PC-9 (cell line): Measurements from ENCODE around the gene C22orf39. TPM values are rescaled to one million over a fixed set of nuclear protein-coding genes. Genes with fewer than 3 reads are reported as not detected.

Source experiments
- BruUV-seq: library from RNA; stranded (reverse); fragments of 400-500 nt; replicated peaks from 2 replicates; lab custom pipeline; 2021; lab: Mats Ljungman, UMichigan
- CTCF ChIA-PET: fragments of 300-600 bp; sonication (Branson Sonifier 250); formaldehyde crosslinking; loops from one replicate; lab custom pipeline; 2022; ENCODE audit warnings: antibody characterized with exemption; lab: Charles Lee
- POLR2A ChIA-PET: fragments of 300-600 bp; sonication (Branson Sonifier 250); formaldehyde crosslinking; loops from one replicate; lab custom pipeline; 2022; ENCODE audit warnings: antibody characterized with exemption; ENCODE audit not compliant: unreplicated experiment; lab: Charles Lee
- DNase-seq, 2 experiments: peaks; one replicate each; pipeline versions ENCODE4 v3.0.0 to v3.0.0-alpha.2; 2015 to 2022; ENCODE audit warnings: mixed read lengths in 1 of 2
- H2AFZ ChIP-seq: fragments of 200-600 bp; sonication (generic); 2 replicates; pipeline ENCODE4 v1.8.1; 2017; ENCODE audit warnings: antibody characterized with exemption
- H3F3A ChIP-seq: fragments of 200-600 bp; sonication (generic); 2 replicates; pipeline ENCODE4 v1.8.1; 2017; ENCODE audit warnings: antibody characterized with exemption, mild to moderate bottlenecking, low read depth; ENCODE audit not compliant: insufficient read depth
- H3K27ac ChIP-seq: fragments of 200-600 bp; sonication (generic); 2 replicates; pipeline ENCODE4 v1.6.1; 2016; ENCODE audit warnings: mixed run types
- H3K27me3 ChIP-seq: fragments of 200-600 bp; sonication (generic); 2 replicates; pipeline ENCODE4 v1.6.1; 2016; ENCODE audit warnings: low read depth, mixed run types; ENCODE audit not compliant: insufficient read depth
- H3K36me3 ChIP-seq: fragments of 200-600 bp; sonication (generic); 2 replicates; pipeline ENCODE4 v1.6.1; 2016; ENCODE audit warnings: low read depth, mixed run types
- H3K4me1 ChIP-seq: fragments of 200-600 bp; sonication (generic); replicated peaks from 2 replicates; pipeline ENCODE4 v1.6.1; 2016; ENCODE audit warnings: mixed run types; ENCODE audit not compliant: insufficient read depth
- H3K4me2 ChIP-seq: fragments of 200-600 bp; sonication (generic); 2 replicates; pipeline ENCODE4 v1.6.1; 2017; ENCODE audit warnings: mixed run types
- H3K4me3 ChIP-seq: fragments of 200-600 bp; sonication (generic); 2 replicates; pipeline ENCODE4 v1.6.1; 2016; ENCODE audit warnings: mixed run types
- H3K79me2 ChIP-seq: fragments of 200-600 bp; sonication (generic); 2 replicates; pipeline ENCODE4 v1.6.1; 2017; ENCODE audit warnings: low read depth, mixed run types
- H3K9me2 ChIP-seq: fragments of 200-600 bp; sonication (generic); 2 replicates; pipeline ENCODE4 v1.8.1; 2017; ENCODE audit warnings: mild to moderate bottlenecking; ENCODE audit not compliant: insufficient read depth
- H3K9me3 ChIP-seq: fragments of 200-600 bp; sonication (generic); 2 replicates; pipeline ENCODE4 v1.8.1; 2016; ENCODE audit warnings: low read depth; ENCODE audit not compliant: insufficient read depth
- H4K20me1 ChIP-seq: fragments of 200-600 bp; sonication (generic); 2 replicates; pipeline ENCODE4 v1.8.1; 2017; ENCODE audit not compliant: insufficient read depth
- EZH2 ChIP-seq: fragments of 200-600 bp; sonication (generic); IDR thresholded peaks from 2 replicates; pipeline ENCODE4 v1.8.0; 2017; ENCODE audit warnings: antibody characterized with exemption, low read depth
- intact Hi-C: fragments of 100-400 bp; cut with micrococcal nuclease; formaldehyde crosslinking; loops from one replicate; pipeline ENCODE4 v1.10.0; 2022; ENCODE audit not compliant: unreplicated experiment
- total RNA-seq: library from RNA; stranded (reverse); gene quantifications from 2 replicates; pipeline ENCODE4 v1.2.3, GENCODE V29; 2021
- TF ChIP-seq, protein P1 (sequence below): fragments of 200-600 bp; sonication (generic); conservative IDR thresholded peaks from 2 replicates; pipeline ENCODE4 v1.6.1; 2017; ENCODE audit warnings: mixed run types, antibody characterized with exemption, mild to moderate bottlenecking, moderate library complexity

The C22orf39 gene
- total RNA-seq, 1 experiment from 2014 or later: 12.3 TPM

DNA sequence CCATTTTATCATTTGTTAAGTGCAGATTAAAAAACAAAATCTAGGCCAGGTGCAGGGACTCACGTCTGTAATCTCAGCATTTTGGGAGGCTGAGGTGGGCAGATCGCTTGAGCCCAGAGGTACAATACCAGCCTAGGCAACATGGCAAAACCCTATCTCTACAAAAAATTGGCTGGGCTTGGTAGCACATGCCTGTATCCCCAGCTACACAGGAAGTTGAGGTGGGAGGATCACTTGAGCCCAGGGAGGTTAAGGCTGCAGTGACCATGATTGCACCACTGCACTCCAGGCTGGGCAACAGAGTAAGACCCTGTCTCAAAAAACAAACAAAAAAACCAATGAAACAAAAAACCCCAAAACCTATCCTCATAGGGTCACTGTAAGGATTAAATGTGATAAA lies 48.9 kb downstream of the C22orf39 start:
- Histone ChIP-seq H3F3A (no peaks in the 10 kb centered on the region), H2AFZ (no peak overlapping the region), H3K79me2 (no peaks in the 10 kb centered on the region), H3K27ac (no peak overlapping the region), H3K4me2 (no peak overlapping the region), H3K36me3 (no peaks in the 10 kb centered on the region; the same call in 1 of the 2 replicates), H3K27me3 (no peaks in the 10 kb centered on the region), H3K9me3 (no peaks in the 10 kb centered on the region), H3K9me2 (no peaks in the 10 kb centered on the region), H4K20me1 (no peaks in the 10 kb centered on the region), H3K4me3 (no peak overlapping the region), H3K4me1 (no peaks in the 10 kb centered on the region)
- ChIA-PET CTCF (no interaction called here), POLR2A (no interaction called here)
- TF ChIP-seq EZH2: no peak
- intact Hi-C loops: loop anchor here (5.0 kb wide), 1 partner anchor 221 kb away; the partner anchor contains the start of gene SLC25A1
- no peak for DNase-seq
- no TSS peak for BruUV-seq

DNA sequence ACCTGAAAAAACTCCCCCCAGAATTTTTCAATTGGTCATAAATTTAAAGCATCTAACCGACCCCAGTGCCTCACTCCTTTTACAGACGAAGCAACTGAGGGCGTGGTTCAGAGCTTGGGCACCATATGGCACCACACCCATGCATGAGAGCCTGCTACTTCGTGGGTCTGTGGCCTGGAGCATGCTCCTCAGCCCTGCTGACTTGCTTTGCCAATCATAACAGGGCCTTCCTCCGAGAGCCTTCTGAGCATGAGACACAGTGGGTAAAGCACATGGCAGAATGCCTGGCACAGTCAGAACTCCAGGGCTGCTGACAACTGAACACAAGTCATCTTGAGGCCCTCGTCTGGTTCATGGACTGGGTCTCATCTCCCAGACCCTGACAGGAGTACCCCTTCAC lies 49.3 kb downstream of the C22orf39 start:
- Histone ChIP-seq H3K36me3 (no peaks in the 10 kb centered on the region; the same call in 1 of the 2 replicates), H3K27me3 (no peaks in the 10 kb centered on the region), H3K9me2 (no peaks in the 10 kb centered on the region), H3K4me3 (no peak overlapping the region), H3K27ac (no peak overlapping the region), H3F3A (no peaks in the 10 kb centered on the region), H3K4me1 (no peaks in the 10 kb centered on the region), H3K79me2 (no peaks in the 10 kb centered on the region), H2AFZ (no peak overlapping the region), H4K20me1 (no peaks in the 10 kb centered on the region), H3K4me2 (no peak overlapping the region), H3K9me3 (no peaks in the 10 kb centered on the region)
- TF ChIP-seq, protein P1, sequence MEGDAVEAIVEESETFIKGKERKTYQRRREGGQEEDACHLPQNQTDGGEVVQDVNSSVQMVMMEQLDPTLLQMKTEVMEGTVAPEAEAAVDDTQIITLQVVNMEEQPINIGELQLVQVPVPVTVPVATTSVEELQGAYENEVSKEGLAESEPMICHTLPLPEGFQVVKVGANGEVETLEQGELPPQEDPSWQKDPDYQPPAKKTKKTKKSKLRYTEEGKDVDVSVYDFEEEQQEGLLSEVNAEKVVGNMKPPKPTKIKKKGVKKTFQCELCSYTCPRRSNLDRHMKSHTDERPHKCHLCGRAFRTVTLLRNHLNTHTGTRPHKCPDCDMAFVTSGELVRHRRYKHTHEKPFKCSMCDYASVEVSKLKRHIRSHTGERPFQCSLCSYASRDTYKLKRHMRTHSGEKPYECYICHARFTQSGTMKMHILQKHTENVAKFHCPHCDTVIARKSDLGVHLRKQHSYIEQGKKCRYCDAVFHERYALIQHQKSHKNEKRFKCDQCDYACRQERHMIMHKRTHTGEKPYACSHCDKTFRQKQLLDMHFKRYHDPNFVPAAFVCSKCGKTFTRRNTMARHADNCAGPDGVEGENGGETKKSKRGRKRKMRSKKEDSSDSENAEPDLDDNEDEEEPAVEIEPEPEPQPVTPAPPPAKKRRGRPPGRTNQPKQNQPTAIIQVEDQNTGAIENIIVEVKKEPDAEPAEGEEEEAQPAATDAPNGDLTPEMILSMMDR: no peak
- TF ChIP-seq EZH2: no peak
- intact Hi-C loops: loop anchor here (5.0 kb wide), 1 partner anchor 221 kb away; the partner anchor contains the start of gene SLC25A1
- DNase-seq: no peak
- CTCF ChIA-PET: no interaction called here
- POLR2A ChIA-PET: no interaction called here
- BruUV-seq: no TSS peak

DNA sequence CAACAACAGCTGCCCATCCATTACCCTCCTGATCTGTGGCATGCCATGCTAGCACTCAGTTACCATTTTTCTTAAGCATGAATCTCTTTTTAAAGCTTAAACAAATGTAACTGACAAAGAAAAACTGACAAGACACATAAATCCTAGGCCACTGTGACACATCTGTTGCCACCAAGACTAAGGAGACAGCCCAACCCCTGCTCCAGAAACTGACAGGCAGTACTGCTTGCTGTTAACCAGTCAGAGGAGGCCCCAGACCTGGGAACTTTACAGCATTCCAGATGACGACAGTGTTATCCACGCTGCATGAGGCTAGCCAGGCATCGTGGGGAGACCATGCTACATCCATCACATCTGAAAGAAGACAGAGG lies 49.8 kb downstream of the C22orf39 start:
- no peaks in the 10 kb centered on the region for H4K20me1 ChIP-seq
- no peak overlapping the region for H3K4me3 ChIP-seq
- no peaks in the 10 kb centered on the region for H3K9me2 ChIP-seq
- no peaks in the 10 kb centered on the region; the same call in 1 of the 2 replicates for H3K36me3 ChIP-seq
- POLR2A ChIA-PET: no interaction called here
- H3K27ac ChIP-seq: no peak overlapping the region
- H3K79me2 ChIP-seq: no peaks in the 10 kb centered on the region
- no peak overlapping the region for H3K4me2 ChIP-seq
- no peak overlapping the region for H2AFZ ChIP-seq
- no peak for DNase-seq
- no peaks in the 10 kb centered on the region for H3F3A ChIP-seq
- H3K4me1 ChIP-seq: no peaks in the 10 kb centered on the region
- intact Hi-C loops: loop anchor here (5.0 kb wide), 1 partner anchor 220 kb away; the partner anchor contains the start of gene SLC25A1
- no peaks in the 10 kb centered on the region for H3K9me3 ChIP-seq
- TF ChIP-seq EZH2: no peak
- TF ChIP-seq, protein P1: no peak
- no TSS peak for BruUV-seq
- CTCF ChIA-PET: no interaction called here
- no peaks in the 10 kb centered on the region for H3K27me3 ChIP-seq
